Activated naive CD4-positive, alpha-beta T cell treated with anti-CD3 and anti-CD28 coated beads for 36 hours (primary cell): Measurements from ENCODE around the gene ULK3. TPM values are rescaled to one million over a fixed set of nuclear protein-coding genes. Genes with fewer than 3 reads are reported as not detected.

Experiments
- CTCF ChIA-PET: fragments of 350-600 bp; sonication (Branson Sonifier 250); formaldehyde crosslinking; loops from one replicate; lab custom pipeline; 2021; ENCODE audit warnings: antibody characterized with exemption; lab: Charles Lee
- DNase-seq: peaks from one replicate; pipeline ENCODE4 v3.0.0-alpha.2; 2020
- H3K27ac Mint-ChIP-seq: one replicate; pipeline ENCODE4 v1.8.0; 2021; ENCODE audit warnings: mild to moderate bottlenecking, mixed read lengths
- H3K27me3 Mint-ChIP-seq: one replicate; pipeline ENCODE4 v1.8.0; 2021; ENCODE audit warnings: low read depth, mixed read lengths
- H3K36me3 Mint-ChIP-seq: one replicate; pipeline ENCODE4 v1.8.0; 2021; ENCODE audit warnings: low read depth, mixed read lengths
- H3K4me1 Mint-ChIP-seq: one replicate; pipeline ENCODE4 v1.8.0; 2021; ENCODE audit warnings: low read depth, mixed read lengths
- H3K4me3 Mint-ChIP-seq: one replicate; pipeline ENCODE4 v1.8.0; 2021; ENCODE audit warnings: mild to moderate bottlenecking, moderate library complexity, mixed read lengths
- H3K9me3 Mint-ChIP-seq: one replicate; pipeline ENCODE4 v1.8.0; 2021; ENCODE audit warnings: mixed read lengths
- intact Hi-C: fragments of 100-400 bp; cut with micrococcal nuclease; formaldehyde crosslinking; loops from one replicate; pipeline ENCODE4 v1.15.1; 2023
- total RNA-seq, 2 experiments: library from RNA; stranded (reverse); gene quantifications; one replicate each; pipeline ENCODE4 v1.2.3, GENCODE V29; 2021

The ULK3 gene
- total RNA-seq, 2 experiments from 2014 or later, result 58.9 to 69.2 TPM

GRCh38 chr15:74816624-74817369 is 26.2 kb downstream of the ULK3 start:
- Mint-ChIP-seq H3K4me1 (peaks cover 5% of the 10 kb centered on the region), H3K4me3 (no peak overlapping the region), H3K9me3 (no peaks in the 10 kb centered on the region), H3K27ac (no peak overlapping the region), H3K36me3 (no peaks in the 10 kb centered on the region), H3K27me3 (no peaks in the 10 kb centered on the region)
- intact Hi-C loops, result no loop called here
- no peak for DNase-seq
- CTCF ChIA-PET, result interaction anchor here (0.6 kb wide), 1 partner anchor 252 kb away, joined by 3 read pairs; no protein-coding TSS in a partner anchor

- H3K27ac Mint-ChIP-seq, result no peak overlapping the region
- no peaks in the 10 kb centered on the region for H3K27me3 Mint-ChIP-seq
- H3K36me3 Mint-ChIP-seq, result no peaks in the 10 kb centered on the region
- CTCF ChIA-PET, result interaction anchor here (0.7 to 1.0 kb wide), 2 partner anchors 15 to 187 kb away, joined by 3 to 4 read pairs; no protein-coding TSS in a partner anchor
- no peaks in the 10 kb centered on the region for H3K9me3 Mint-ChIP-seq
- no peak for DNase-seq
- no peak overlapping the region for H3K4me3 Mint-ChIP-seq
- intact Hi-C loops, result no loop called here
- peaks cover 5% of the 10 kb centered on the region for H3K4me1 Mint-ChIP-seq
These were observed 27.0 kb downstream of the ULK3 start for GRCh38 chr15:74815961-74816360.

GRCh38 chr15:74815121-74815934 is 27.6 kb downstream of the ULK3 start:
- DNase-seq, result no peak
- CTCF ChIA-PET, result interaction anchor here (0.7 to 1.1 kb wide), 3 partner anchors 16 to 187 kb away, joined by 3 to 7 read pairs (median 4); no protein-coding TSS in a partner anchor
- Mint-ChIP-seq H3K4me3 (no peak overlapping the region), H3K9me3 (no peaks in the 10 kb centered on the region), H3K27me3 (no peaks in the 10 kb centered on the region), H3K27ac (no peak overlapping the region), H3K4me1 (peaks cover 5% of the 10 kb centered on the region), H3K36me3 (no peaks in the 10 kb centered on the region)
- intact Hi-C loops, result no loop called here

- intact Hi-C loops, result no loop called here
- CTCF ChIA-PET, result interaction anchor here (1.0 to 1.3 kb wide), 2 partner anchors 13 to 89 kb away, joined by 3 to 4 read pairs; no protein-coding TSS in a partner anchor
- Mint-ChIP-seq H3K9me3 (no peaks in the 10 kb centered on the region), H3K27me3 (no peaks in the 10 kb centered on the region), H3K4me1 (peaks cover 12% of the 10 kb centered on the region), H3K36me3 (no peaks in the 10 kb centered on the region), H3K4me3 (no peak within 1 kb of the TSS), H3K27ac (no peak within 1 kb of the TSS)
- no peak for DNase-seq
These were observed 30.4 kb downstream of the ULK3 start, which contains the start of gene LMAN1L for GRCh38 chr15:74812533-74812932. TSS of gene LMAN1L (plus strand) at chr15:74812835. CDS start at chr15:74812855, 20 bp downstream.

- DNase-seq, result no peak
- CTCF ChIA-PET, result interaction anchor here (1.8 to 5.4 kb wide), 3 partner anchors 11 to 175 kb away, joined by 4 to 32 read pairs (median 8); no protein-coding TSS in a partner anchor
- H3K4me1 Mint-ChIP-seq, result peaks cover 21% of the 10 kb centered on the region
- no peaks in the 10 kb centered on the region for H3K27me3 Mint-ChIP-seq
- H3K27ac Mint-ChIP-seq, result no peak overlapping the region
- peaks cover 1% of the 10 kb centered on the region for H3K36me3 Mint-ChIP-seq
- H3K4me3 Mint-ChIP-seq, result no peak overlapping the region
- no peaks in the 10 kb centered on the region for H3K9me3 Mint-ChIP-seq
- intact Hi-C loops, result no loop called here
These were observed 33.0 kb downstream of the ULK3 start for GRCh38 chr15:74809956-74810355.

GRCh38 chr15:74809242-74809641 is 33.7 kb downstream of the ULK3 start:
- Mint-ChIP-seq H3K4me3 (no peak overlapping the region), H3K4me1 (peaks cover 24% of the 10 kb centered on the region), H3K9me3 (no peaks in the 10 kb centered on the region), H3K27ac (no peak overlapping the region), H3K36me3 (peaks cover 8% of the 10 kb centered on the region), H3K27me3 (no peaks in the 10 kb centered on the region)
- CTCF ChIA-PET, result interaction anchor here (0.7 to 5.4 kb wide), 5 partner anchors 10 to 175 kb away, joined by 4 to 32 read pairs (median 6); no protein-coding TSS in a partner anchor
- intact Hi-C loops, result no loop called here
- no peak for DNase-seq

GRCh38 chr15:74808840-74809229 is 34.1 kb downstream of the ULK3 start:
- Mint-ChIP-seq H3K9me3 (no peaks in the 10 kb centered on the region), H3K4me3 (no peak overlapping the region), H3K36me3 (peaks cover 12% of the 10 kb centered on the region), H3K27me3 (no peaks in the 10 kb centered on the region), H3K27ac (no peak overlapping the region), H3K4me1 (peaks cover 27% of the 10 kb centered on the region)
- intact Hi-C loops, result no loop called here
- no peak for DNase-seq
- CTCF ChIA-PET, result interaction anchor here (0.7 to 5.4 kb wide), 6 partner anchors 9 to 174 kb away, joined by 3 to 32 read pairs (median 5); no protein-coding TSS in a partner anchor

GRCh38 chr15:74808078-74808839 is 34.7 kb downstream of the ULK3 start:
- H3K9me3 Mint-ChIP-seq, result no peaks in the 10 kb centered on the region
- no peak overlapping the region for H3K4me3 Mint-ChIP-seq
- H3K27ac Mint-ChIP-seq, result peak overlapping the region; percentile 2
- no peak for DNase-seq
- H3K27me3 Mint-ChIP-seq, result no peaks in the 10 kb centered on the region
- H3K4me1 Mint-ChIP-seq, result peaks cover 27% of the 10 kb centered on the region
- CTCF ChIA-PET, result interaction anchor here (0.6 to 5.4 kb wide), 12 partner anchors 9 to 174 kb away, joined by 3 to 32 read pairs (median 4); partner anchors contain the start of gene CPLX3
- intact Hi-C loops, result no loop called here
- H3K36me3 Mint-ChIP-seq, result peaks cover 15% of the 10 kb centered on the region

- H3K4me1 Mint-ChIP-seq, result peaks cover 27% of the 10 kb centered on the region
- H3K36me3 Mint-ChIP-seq, result peaks cover 20% of the 10 kb centered on the region
- H3K27ac Mint-ChIP-seq, result peak overlapping the region; percentile 33
- H3K9me3 Mint-ChIP-seq, result no peaks in the 10 kb centered on the region
- CTCF ChIA-PET, result interaction anchor here (0.6 to 5.4 kb wide), 7 partner anchors 14 to 74 kb away, joined by 3 to 32 read pairs (median 6); partner anchors contain the start of gene CPLX3
- H3K4me3 Mint-ChIP-seq, result no peak overlapping the region
- intact Hi-C loops, result no loop called here
- H3K27me3 Mint-ChIP-seq, result no peaks in the 10 kb centered on the region
- DNase-seq, result no peak
These were observed 35.7 kb downstream of the ULK3 start for GRCh38 chr15:74807282-74807681.

GRCh38 chr15:74804935-74805334 is 38.0 kb downstream of the ULK3 start:
- H3K4me1 Mint-ChIP-seq, result peaks cover 31% of the 10 kb centered on the region
- intact Hi-C loops, result no loop called here
- peaks cover 36% of the 10 kb centered on the region for H3K36me3 Mint-ChIP-seq
- CTCF ChIA-PET, result interaction anchor here (1.4 to 29.5 kb wide), 4 partner anchors 11 to 170 kb away, joined by 5 to 1193 read pairs (median 12); partner anchors contain the start of gene CSK
- no peak for DNase-seq
- H3K4me3 Mint-ChIP-seq, result no peak overlapping the region
- H3K27me3 Mint-ChIP-seq, result no peaks in the 10 kb centered on the region
- no peaks in the 10 kb centered on the region for H3K9me3 Mint-ChIP-seq
- H3K27ac Mint-ChIP-seq, result peak overlapping the region; percentile 68

GRCh38 chr15:74802862-74803447 is 40.0 kb downstream of the ULK3 start:
- peaks cover 43% of the 10 kb centered on the region for H3K4me1 Mint-ChIP-seq
- peaks cover 50% of the 10 kb centered on the region for H3K36me3 Mint-ChIP-seq
- CTCF ChIA-PET, result interaction anchor here (29.5 kb wide), 1 partner anchor 24 kb away, joined by 1193 read pairs; the partner anchor contains the start of gene CSK
- no peaks in the 10 kb centered on the region for H3K27me3 Mint-ChIP-seq
- no peak for DNase-seq
- H3K27ac Mint-ChIP-seq, result peak overlapping the region; percentile 68
- H3K9me3 Mint-ChIP-seq, result no peaks in the 10 kb centered on the region
- intact Hi-C loops, result no loop called here
- H3K4me3 Mint-ChIP-seq, result no peak overlapping the region
